VCaP (cell line): ENCODE data around the gene ETS2.

Source experiments
- H3K27ac ChIP-seq: fragments of 450-650 bp; 2 replicates; pipeline ENCODE4 v1.5.1; 2017
- CTCF ChIP-seq: fragments of 450-650 bp; conservative IDR thresholded peaks from 2 replicates; pipeline ENCODE4 v1.5.1; 2017; ENCODE audit warnings: mild to moderate bottlenecking, moderate library complexity

Gene ETS2

DNA sequence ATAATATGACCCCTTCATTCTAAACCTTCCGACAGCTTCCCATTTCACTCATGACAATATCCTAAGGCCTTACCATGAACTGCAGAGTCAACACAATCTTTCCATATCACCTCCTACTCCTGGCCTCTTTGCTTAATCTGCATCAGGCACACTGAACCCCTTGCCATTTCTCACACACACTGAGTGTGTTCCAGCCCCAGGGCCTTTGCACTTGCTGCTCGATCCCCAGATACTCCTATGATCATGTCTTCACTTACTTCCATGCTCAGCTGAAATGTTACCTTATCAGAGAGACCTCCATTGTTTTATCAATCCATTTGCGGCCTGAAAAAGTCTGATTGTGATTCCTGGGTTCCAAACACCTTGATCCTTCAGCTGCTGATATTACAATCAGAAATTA lies 47.0 kb downstream of the ETS2 start:
- no peak overlapping the region for H3K27ac ChIP-seq
- TF ChIP-seq CTCF: no peak

GRCh38 chr21:38853421-38853919 lies 47.7 kb downstream of the ETS2 start:
- no peak overlapping the region for H3K27ac ChIP-seq
- TF ChIP-seq CTCF: no peak

DNA sequence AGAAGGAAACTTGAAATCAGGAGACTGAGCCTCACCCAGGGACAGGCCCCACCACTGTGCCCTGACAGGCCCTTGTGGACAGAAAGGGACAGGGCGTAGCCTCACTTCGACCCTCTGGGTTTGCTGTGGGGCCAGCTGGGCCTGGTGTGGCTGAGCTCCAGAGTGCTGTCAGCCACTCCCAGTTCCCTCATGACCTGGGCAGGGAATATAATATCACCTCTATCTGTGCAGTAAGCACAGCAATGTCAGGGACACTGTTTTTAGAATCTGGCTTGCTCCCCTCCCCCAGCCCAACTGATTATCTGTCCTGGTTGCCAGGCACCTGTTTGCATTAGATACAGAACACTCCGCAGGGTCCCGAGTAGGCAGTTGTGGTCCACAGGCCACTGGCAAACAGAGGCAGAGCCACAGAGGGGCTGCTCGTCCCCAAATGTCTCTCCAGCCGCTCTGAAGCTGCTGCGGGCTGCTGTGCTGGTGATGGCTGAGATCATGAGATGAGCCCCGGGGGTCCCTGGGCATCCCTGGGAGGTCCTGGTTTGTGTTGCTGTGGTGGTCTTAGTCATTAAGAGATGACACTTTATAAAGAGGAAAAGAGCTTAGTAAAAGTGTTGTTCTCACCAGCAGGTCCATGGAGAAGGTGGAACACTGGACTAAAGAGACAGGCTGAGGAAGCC lies 51.6 kb downstream of the ETS2 start:
- TF ChIP-seq CTCF: no peak
- no peak overlapping the region for H3K27ac ChIP-seq

DNA sequence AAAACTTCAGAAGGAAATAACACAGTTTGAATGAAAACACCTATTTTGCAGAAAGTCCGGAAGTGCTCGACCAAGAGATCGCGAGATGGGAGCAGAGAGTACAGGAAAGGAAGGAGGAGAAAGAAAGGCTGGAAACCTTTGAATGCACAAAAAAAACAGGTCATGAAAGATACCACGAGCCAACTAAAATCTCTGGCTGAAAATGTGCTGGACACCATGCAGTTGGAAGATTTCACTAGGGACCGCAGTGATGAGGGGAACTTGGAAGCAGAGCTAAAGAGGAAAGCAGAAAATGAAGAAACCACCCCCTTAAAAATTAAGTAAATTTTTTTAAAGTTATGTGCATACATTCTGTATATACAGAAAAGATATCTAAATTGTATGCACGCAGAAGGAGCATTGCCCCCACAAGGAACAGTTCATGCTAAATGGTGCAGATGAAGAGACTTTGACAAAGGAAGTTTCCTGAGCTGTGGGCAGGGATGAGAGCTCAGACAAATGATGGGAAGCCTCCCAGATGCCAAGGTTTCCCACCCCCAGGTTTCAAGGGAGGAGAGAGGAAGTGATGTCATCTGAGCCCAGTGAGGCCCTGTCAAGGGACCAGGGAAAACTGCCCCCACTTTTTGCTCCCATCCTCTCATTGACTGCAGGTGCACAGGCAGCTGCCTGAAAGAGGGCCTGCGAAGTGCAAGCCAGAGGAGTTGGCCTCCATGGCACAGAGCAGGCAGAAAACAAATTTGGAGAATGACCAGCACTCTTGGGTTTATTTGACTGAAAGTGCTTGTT lies 52.5 kb downstream of the ETS2 start:
- no peak for TF ChIP-seq CTCF
- no peak overlapping the region for H3K27ac ChIP-seq

DNA sequence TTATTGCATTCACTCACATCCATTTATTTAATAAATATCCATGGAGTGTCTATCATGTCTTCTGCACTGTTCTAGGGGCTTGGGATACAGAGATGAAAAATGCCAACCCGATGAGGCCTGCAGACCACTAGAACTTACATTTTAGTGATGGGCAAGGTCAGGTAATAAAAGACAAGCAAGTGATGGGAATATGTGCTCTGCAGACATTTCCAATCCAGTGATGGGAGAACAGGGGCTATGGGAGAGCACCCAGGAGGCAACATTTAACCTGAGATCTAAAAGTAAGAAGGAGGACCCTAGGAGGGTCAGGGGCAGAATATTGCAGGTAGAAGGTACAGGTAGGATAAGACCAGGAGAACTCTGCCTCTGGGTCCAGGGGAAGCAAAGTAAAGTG lies 53.1 kb downstream of the ETS2 start:
- TF ChIP-seq CTCF: no peak
- H3K27ac ChIP-seq: no peak overlapping the region

DNA sequence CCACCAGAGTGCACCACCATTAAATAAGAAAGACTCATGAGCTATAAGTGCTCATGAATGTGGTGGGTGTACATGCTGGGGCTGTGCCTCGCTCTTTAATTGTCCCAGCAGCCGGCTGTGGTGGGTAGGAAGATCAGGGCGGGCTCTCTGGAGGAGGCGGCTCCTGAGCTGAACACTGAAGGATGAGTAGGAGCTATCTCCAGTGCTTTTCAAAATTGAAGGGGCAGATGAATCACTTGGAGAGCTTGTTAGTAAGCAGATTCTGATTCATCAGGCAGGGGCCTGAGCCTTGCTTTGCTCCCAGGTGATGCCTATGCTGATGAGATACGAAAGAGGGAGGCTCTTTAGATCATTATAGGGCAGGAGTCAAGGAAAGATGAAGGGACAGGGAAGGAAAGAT lies 54.1 kb downstream of the ETS2 start:
- no peak overlapping the region for H3K27ac ChIP-seq
- no peak for TF ChIP-seq CTCF

- TF ChIP-seq CTCF: no peak
- no peak overlapping the region for H3K27ac ChIP-seq
Measured at GRCh38 chr21:38861056-38861455, 55.3 kb downstream of the ETS2 start.
